WTC11 (cell line): Measurements from ENCODE around the gene CCDC175. TPM values are rescaled to one million over a fixed set of nuclear protein-coding genes. Genes with fewer than 3 reads are reported as not detected.

Experiments used
- ATAC-seq: fragments of 200-7000 bp; cut with Tn5 transposase; 2 replicates; pipeline ENCODE4 v1.10.0; 2021; ENCODE audit warnings: mild to moderate bottlenecking, moderate library complexity
- CTCF ChIA-PET: fragments of 300-600 bp; sonication (Branson Sonifier 250); formaldehyde crosslinking; loops from one replicate; lab custom pipeline; 2021; ENCODE audit warnings: antibody characterized with exemption; lab: Charles Lee
- POLR2A ChIA-PET: fragments of 350-600 bp; sonication (Branson Sonifier 250); formaldehyde crosslinking; loops from one replicate; lab custom pipeline; 2021; ENCODE audit warnings: antibody characterized with exemption; lab: Charles Lee
- DNase-seq: peaks from one replicate; pipeline ENCODE4 v3.0.0; 2021; ENCODE audit warnings: low spot score
- H3K27ac Mint-ChIP-seq: 2 replicates; pipeline ENCODE4 v1.8.0; 2021; ENCODE audit warnings: mixed read lengths
- H3K27me3 Mint-ChIP-seq: 2 replicates; pipeline ENCODE4 v1.8.0; 2021; ENCODE audit warnings: low read depth, mild to moderate bottlenecking, moderate library complexity, mixed read lengths
- H3K36me3 Mint-ChIP-seq: 2 replicates; pipeline ENCODE4 v1.8.0; 2021; ENCODE audit warnings: mixed read lengths
- H3K4me1 Mint-ChIP-seq: 2 replicates; pipeline ENCODE4 v1.8.0; 2022; ENCODE audit warnings: mixed read lengths
- H3K4me3 Mint-ChIP-seq: 2 replicates; pipeline ENCODE4 v1.8.0; 2021; ENCODE audit warnings: mild to moderate bottlenecking, moderate library complexity, mixed read lengths
- H3K9me3 Mint-ChIP-seq: 2 replicates; pipeline ENCODE4 v1.8.0; 2021; ENCODE audit warnings: mixed read lengths
- CBFB ChIP-seq: sonication (generic); formaldehyde crosslinking; IDR thresholded peaks from 2 replicates; pipeline ENCODE4 v1.8.1; 2022; ENCODE audit warnings: mild to moderate bottlenecking, low read depth, missing genetic modification reagents
- CTCF ChIP-seq: fragments of 200-600 bp; IDR thresholded peaks from 2 replicates; pipeline ENCODE4 v1.8.0; 2022; ENCODE audit warnings: antibody characterized with exemption
- ELF4 ChIP-seq: sonication (generic); formaldehyde crosslinking; IDR thresholded peaks from 2 replicates; pipeline ENCODE4 v1.8.1; 2022; ENCODE audit warnings: low read depth, mild to moderate bottlenecking, moderate library complexity, missing genetic modification reagents
- FOXJ3 ChIP-seq: sonication (generic); formaldehyde crosslinking; IDR thresholded peaks from 2 replicates; pipeline ENCODE4 v1.9.0; 2021; ENCODE audit warnings: missing genetic modification reagents, mild to moderate bottlenecking, borderline replicate concordance
- GTF2I ChIP-seq: fragments of 250-450 bp; sonication (Bioruptor Pico); conservative IDR thresholded peaks from 2 replicates; pipeline ENCODE4 v1.4.0; 2021; ENCODE audit warnings: mild to moderate bottlenecking
- NFATC4 ChIP-seq: fragments of 250-450 bp; sonication (Bioruptor Pico); IDR thresholded peaks from 2 replicates; pipeline ENCODE4 v1.9.0; 2021; ENCODE audit warnings: mild to moderate bottlenecking
- PREB ChIP-seq: sonication (generic); formaldehyde crosslinking; IDR thresholded peaks from 2 replicates; pipeline ENCODE4 v1.8.1; 2022; ENCODE audit warnings: mild to moderate bottlenecking, missing genetic modification reagents, moderate library complexity, borderline replicate concordance
- SMAD4 ChIP-seq: sonication (generic); formaldehyde crosslinking; IDR thresholded peaks from 2 replicates; pipeline ENCODE4 v1.8.0; 2022; ENCODE audit warnings: mild to moderate bottlenecking, missing genetic modification reagents
- TP53 ChIP-seq: sonication (generic); formaldehyde crosslinking; IDR thresholded peaks from 2 replicates; pipeline ENCODE4 v1.8.1; 2023; ENCODE audit warnings: mild to moderate bottlenecking, missing genetic modification reagents
- ZNF232 ChIP-seq: sonication (generic); formaldehyde crosslinking; IDR thresholded peaks from 2 replicates; pipeline ENCODE4 v1.8.0; 2022; ENCODE audit warnings: mild to moderate bottlenecking, missing genetic modification reagents
- ZNF396 ChIP-seq: fragments of 250-450 bp; sonication (Bioruptor Pico); IDR thresholded peaks from 2 replicates; pipeline ENCODE4 v1.8.0; 2021; ENCODE audit warnings: mild to moderate bottlenecking, moderate library complexity, borderline replicate concordance
- ZNF423 ChIP-seq: fragments of 250-450 bp; sonication (Bioruptor Pico); IDR thresholded peaks from 2 replicates; pipeline ENCODE4 v2.1.2; 2022; ENCODE audit warnings: mild to moderate bottlenecking, moderate library complexity
- ZNF671 ChIP-seq: fragments of 250-450 bp; sonication (Bioruptor Pico); IDR thresholded peaks from 2 replicates; pipeline ENCODE4 v1.8.0; 2021; ENCODE audit warnings: mild to moderate bottlenecking
- ZSCAN18 ChIP-seq: fragments of 250-450 bp; sonication (Bioruptor Pico); IDR thresholded peaks from 2 replicates; pipeline ENCODE4 v2.1.2; 2022; ENCODE audit warnings: mild to moderate bottlenecking, moderate library complexity
- total RNA-seq: library from RNA; stranded (reverse); gene quantifications from 3 replicates; pipeline ENCODE4 v1.2.3, GENCODE V29; 2021
- TF ChIP-seq, protein P1 (sequence below): sonication (generic); formaldehyde crosslinking; IDR thresholded peaks from 2 replicates; pipeline ENCODE4 v1.8.1; 2023; ENCODE audit warnings: mild to moderate bottlenecking, missing genetic modification reagents, borderline replicate concordance
- TF ChIP-seq, protein P2 (sequence below): fragments of 250-450 bp; sonication (Bioruptor Pico); IDR thresholded peaks from 2 replicates; pipeline ENCODE4 v1.9.0; 2021; ENCODE audit warnings: mild to moderate bottlenecking
- TF ChIP-seq, protein P3 (sequence below): sonication (generic); formaldehyde crosslinking; IDR thresholded peaks from 2 replicates; pipeline ENCODE4 v1.8.0; 2023; ENCODE audit warnings: missing genetic modification reagents, mild to moderate bottlenecking, borderline replicate concordance
- TF ChIP-seq, protein P4 (sequence below): sonication (generic); formaldehyde crosslinking; IDR thresholded peaks from 2 replicates; pipeline ENCODE4 v1.8.0; 2022; ENCODE audit warnings: mild to moderate bottlenecking, missing genetic modification reagents
- TF ChIP-seq, protein P5 (sequence below): sonication (generic); formaldehyde crosslinking; IDR thresholded peaks from 2 replicates; pipeline ENCODE4 v1.8.0; 2022; ENCODE audit warnings: mild to moderate bottlenecking, missing genetic modification reagents

Gene CCDC175
- total RNA-seq, 1 experiment from 2014 or later: not detected

DNA sequence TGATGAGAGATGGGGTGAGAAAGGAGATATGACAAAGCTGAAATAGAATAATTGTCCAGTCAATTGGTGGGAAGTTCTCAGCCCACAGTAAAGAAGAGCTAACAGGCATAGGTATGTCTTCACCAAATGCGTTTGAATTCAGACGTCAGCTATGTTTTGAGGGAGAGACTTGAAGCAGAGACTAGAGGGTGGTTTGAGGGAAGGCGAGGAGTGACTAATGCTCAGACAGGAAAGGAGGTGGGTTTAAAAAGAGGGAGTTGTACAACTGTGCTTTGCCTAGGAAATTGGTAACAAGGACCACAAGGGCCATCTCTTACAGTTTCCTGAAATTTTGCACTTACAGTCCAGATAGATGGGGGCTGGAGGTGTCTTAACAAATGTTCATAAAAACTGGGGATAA is 85.9 kb downstream of the CCDC175 start (continued):
- TF ChIP-seq, protein P1, sequence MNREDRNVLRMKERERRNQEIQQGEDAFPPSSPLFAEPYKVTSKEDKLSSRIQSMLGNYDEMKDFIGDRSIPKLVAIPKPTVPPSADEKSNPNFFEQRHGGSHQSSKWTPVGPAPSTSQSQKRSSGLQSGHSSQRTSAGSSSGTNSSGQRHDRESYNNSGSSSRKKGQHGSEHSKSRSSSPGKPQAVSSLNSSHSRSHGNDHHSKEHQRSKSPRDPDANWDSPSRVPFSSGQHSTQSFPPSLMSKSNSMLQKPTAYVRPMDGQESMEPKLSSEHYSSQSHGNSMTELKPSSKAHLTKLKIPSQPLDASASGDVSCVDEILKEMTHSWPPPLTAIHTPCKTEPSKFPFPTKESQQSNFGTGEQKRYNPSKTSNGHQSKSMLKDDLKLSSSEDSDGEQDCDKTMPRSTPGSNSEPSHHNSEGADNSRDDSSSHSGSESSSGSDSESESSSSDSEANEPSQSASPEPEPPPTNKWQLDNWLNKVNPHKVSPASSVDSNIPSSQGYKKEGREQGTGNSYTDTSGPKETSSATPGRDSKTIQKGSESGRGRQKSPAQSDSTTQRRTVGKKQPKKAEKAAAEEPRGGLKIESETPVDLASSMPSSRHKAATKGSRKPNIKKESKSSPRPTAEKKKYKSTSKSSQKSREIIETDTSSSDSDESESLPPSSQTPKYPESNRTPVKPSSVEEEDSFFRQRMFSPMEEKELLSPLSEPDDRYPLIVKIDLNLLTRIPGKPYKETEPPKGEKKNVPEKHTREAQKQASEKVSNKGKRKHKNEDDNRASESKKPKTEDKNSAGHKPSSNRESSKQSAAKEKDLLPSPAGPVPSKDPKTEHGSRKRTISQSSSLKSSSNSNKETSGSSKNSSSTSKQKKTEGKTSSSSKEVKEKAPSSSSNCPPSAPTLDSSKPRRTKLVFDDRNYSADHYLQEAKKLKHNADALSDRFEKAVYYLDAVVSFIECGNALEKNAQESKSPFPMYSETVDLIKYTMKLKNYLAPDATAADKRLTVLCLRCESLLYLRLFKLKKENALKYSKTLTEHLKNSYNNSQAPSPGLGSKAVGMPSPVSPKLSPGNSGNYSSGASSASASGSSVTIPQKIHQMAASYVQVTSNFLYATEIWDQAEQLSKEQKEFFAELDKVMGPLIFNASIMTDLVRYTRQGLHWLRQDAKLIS (CRISPR knock-in tag): no peak
- TF ChIP-seq ZNF671 (CRISPR knock-in tag) (no peak), ZSCAN18 (no peak)
- TF ChIP-seq, protein P2, sequence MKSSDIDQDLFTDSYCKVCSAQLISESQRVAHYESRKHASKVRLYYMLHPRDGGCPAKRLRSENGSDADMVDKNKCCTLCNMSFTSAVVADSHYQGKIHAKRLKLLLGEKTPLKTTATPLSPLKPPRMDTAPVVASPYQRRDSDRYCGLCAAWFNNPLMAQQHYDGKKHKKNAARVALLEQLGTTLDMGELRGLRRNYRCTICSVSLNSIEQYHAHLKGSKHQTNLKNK (CRISPR knock-in tag): no peak
- TF ChIP-seq, all 79 proteins: peak for 0

GRCh38 chr14:59484639-59485175 is 91.9 kb downstream of the CCDC175 start:
- Mint-ChIP-seq H3K27ac (peak overlapping the region; percentile 87), H3K27me3 (no peaks in the 10 kb centered on the region), H3K4me1 (peaks cover 19% of the 10 kb centered on the region), H3K9me3 (no peaks in the 10 kb centered on the region), H3K4me3 (peak overlapping the region; percentile 83), H3K36me3 (peaks cover 22% of the 10 kb centered on the region)
- CTCF ChIA-PET: interaction anchor here (0.6 to 3.4 kb wide), 15 partner anchors 12 to 360 kb away, joined by 3 to 36 read pairs (median 3); partner anchors contain the start of genes CCDC175, DAAM1 and GPR135
- ATAC-seq (peak; percentile 61), DNase-seq (no peak)
- POLR2A ChIA-PET: interaction anchor here (0.6 to 1.7 kb wide), 5 partner anchors 15 to 764 kb away, joined by 3 to 13 read pairs (median 7); partner anchors contain the start of genes DAAM1, GPR135 and PPM1A
- TF ChIP-seq FOXJ3 (CRISPR knock-in tag) (no peak), SMAD4 (CRISPR knock-in tag) (no peak), PREB (no peak), ZNF396 (CRISPR knock-in tag) (no peak), TP53 (CRISPR knock-in tag) (no peak), NFATC4 (CRISPR knock-in tag) (no peak), CBFB (CRISPR knock-in tag) (no peak), CTCF (no peak), ZNF232 (no peak), ELF4 (no peak), GTF2I (CRISPR knock-in tag) (no peak), ZNF423 (CRISPR knock-in tag) (no peak), ZNF671 (CRISPR knock-in tag) (no peak)
- TF ChIP-seq, protein P3, sequence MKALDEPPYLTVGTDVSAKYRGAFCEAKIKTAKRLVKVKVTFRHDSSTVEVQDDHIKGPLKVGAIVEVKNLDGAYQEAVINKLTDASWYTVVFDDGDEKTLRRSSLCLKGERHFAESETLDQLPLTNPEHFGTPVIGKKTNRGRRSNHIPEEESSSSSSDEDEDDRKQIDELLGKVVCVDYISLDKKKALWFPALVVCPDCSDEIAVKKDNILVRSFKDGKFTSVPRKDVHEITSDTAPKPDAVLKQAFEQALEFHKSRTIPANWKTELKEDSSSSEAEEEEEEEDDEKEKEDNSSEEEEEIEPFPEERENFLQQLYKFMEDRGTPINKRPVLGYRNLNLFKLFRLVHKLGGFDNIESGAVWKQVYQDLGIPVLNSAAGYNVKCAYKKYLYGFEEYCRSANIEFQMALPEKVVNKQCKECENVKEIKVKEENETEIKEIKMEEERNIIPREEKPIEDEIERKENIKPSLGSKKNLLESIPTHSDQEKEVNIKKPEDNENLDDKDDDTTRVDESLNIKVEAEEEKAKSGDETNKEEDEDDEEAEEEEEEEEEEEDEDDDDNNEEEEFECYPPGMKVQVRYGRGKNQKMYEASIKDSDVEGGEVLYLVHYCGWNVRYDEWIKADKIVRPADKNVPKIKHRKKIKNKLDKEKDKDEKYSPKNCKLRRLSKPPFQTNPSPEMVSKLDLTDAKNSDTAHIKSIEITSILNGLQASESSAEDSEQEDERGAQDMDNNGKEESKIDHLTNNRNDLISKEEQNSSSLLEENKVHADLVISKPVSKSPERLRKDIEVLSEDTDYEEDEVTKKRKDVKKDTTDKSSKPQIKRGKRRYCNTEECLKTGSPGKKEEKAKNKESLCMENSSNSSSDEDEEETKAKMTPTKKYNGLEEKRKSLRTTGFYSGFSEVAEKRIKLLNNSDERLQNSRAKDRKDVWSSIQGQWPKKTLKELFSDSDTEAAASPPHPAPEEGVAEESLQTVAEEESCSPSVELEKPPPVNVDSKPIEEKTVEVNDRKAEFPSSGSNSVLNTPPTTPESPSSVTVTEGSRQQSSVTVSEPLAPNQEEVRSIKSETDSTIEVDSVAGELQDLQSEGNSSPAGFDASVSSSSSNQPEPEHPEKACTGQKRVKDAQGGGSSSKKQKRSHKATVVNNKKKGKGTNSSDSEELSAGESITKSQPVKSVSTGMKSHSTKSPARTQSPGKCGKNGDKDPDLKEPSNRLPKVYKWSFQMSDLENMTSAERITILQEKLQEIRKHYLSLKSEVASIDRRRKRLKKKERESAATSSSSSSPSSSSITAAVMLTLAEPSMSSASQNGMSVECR (CRISPR knock-in tag): no peak
- TF ChIP-seq, protein P4, sequence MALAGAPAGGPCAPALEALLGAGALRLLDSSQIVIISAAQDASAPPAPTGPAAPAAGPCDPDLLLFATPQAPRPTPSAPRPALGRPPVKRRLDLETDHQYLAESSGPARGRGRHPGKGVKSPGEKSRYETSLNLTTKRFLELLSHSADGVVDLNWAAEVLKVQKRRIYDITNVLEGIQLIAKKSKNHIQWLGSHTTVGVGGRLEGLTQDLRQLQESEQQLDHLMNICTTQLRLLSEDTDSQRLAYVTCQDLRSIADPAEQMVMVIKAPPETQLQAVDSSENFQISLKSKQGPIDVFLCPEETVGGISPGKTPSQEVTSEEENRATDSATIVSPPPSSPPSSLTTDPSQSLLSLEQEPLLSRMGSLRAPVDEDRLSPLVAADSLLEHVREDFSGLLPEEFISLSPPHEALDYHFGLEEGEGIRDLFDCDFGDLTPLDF (CRISPR knock-in tag): no peak
- TF ChIP-seq, protein P5, sequence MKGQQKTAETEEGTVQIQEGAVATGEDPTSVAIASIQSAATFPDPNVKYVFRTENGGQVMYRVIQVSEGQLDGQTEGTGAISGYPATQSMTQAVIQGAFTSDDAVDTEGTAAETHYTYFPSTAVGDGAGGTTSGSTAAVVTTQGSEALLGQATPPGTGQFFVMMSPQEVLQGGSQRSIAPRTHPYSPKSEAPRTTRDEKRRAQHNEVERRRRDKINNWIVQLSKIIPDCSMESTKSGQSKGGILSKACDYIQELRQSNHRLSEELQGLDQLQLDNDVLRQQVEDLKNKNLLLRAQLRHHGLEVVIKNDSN: no peak
